CD4-positive, alpha-beta T cell (primary cell): ENCODE data around the gene A2ML1. TPM values are rescaled to one million over a fixed set of nuclear protein-coding genes. Genes with fewer than 3 reads are reported as not detected.

Experiments
- ATAC-seq: fragments of 200-7000 bp; cut with Tn5 transposase; one replicate; pipeline ENCODE4 v1.10.0; 2022; ENCODE audit warnings: mild to moderate bottlenecking; ENCODE audit not compliant: poor library complexity
- CTCF ChIA-PET: fragments of 350-600 bp; sonication (Branson Sonifier 250); formaldehyde crosslinking; loops from one replicate; lab custom pipeline; 2021; ENCODE audit warnings: antibody characterized with exemption, inconsistent platforms; lab: Charles Lee
- POLR2A ChIA-PET: fragments of 350-600 bp; sonication (Branson Sonifier 250); formaldehyde crosslinking; loops from one replicate; lab custom pipeline; 2021; ENCODE audit warnings: antibody characterized with exemption, inconsistent platforms; lab: Charles Lee
- DNase-seq, 14 experiments: peaks; one replicate each; pipeline ENCODE4 v3.0.0-alpha.2; 2013 to 2020; ENCODE audit warnings: mixed read lengths in 2 of 14
- H3K27ac ChIP-seq, 2 donors: one replicate each; pipeline versions ENCODE4 v1.5.1 to v1.7.0; 2013; ENCODE audit warnings: low read length in 2 of 2, low read depth in 1 of 2, mild to moderate bottlenecking in 1 of 2
- H3K27me3 ChIP-seq, 2 experiments: 1 replicate in 1 of 2; 2 replicates in 1 of 2; pipeline versions ENCODE4 v1.6.1 to v1.7.0; 2013; ENCODE audit warnings: low read length in 2 of 2, control low read depth in 1 of 2, mild to moderate bottlenecking in 1 of 2, moderate library complexity in 1 of 2; ENCODE audit not compliant: insufficient read depth in 2 of 2, control insufficient read depth in 1 of 2
- H3K36me3 ChIP-seq: one replicate; pipeline ENCODE4 v1.6.1; 2013; ENCODE audit warnings: low read length, control low read depth; ENCODE audit not compliant: insufficient read depth
- H3K4me1 ChIP-seq: one replicate; pipeline ENCODE4 v1.6.1; 2013; ENCODE audit warnings: low read length, control low read depth; ENCODE audit not compliant: insufficient read depth
- H3K4me3 ChIP-seq: one replicate; pipeline ENCODE4 v1.5.1; 2013; ENCODE audit warnings: mild to moderate bottlenecking, low read length, moderate library complexity
- H3K9me3 ChIP-seq, 2 experiments: 1 replicate in 1 of 2; 2 replicates in 1 of 2; pipeline versions ENCODE4 v1.6.1 to v1.7.0; 2013; ENCODE audit warnings: low read length in 2 of 2, mild to moderate bottlenecking in 2 of 2, control low read depth in 1 of 2, moderate library complexity in 1 of 2; ENCODE audit not compliant: control insufficient read depth in 1 of 2, insufficient read depth in 1 of 2
- H3K27ac Mint-ChIP-seq: one replicate; pipeline ENCODE4 v1.8.0; 2020; ENCODE audit warnings: mixed read lengths
- H3K27me3 Mint-ChIP-seq: one replicate; pipeline ENCODE4 v1.8.0; 2021; ENCODE audit warnings: mixed read lengths
- H3K36me3 Mint-ChIP-seq: one replicate; pipeline ENCODE4 v1.8.0; 2021; ENCODE audit warnings: low read depth, mixed read lengths
- H3K4me1 Mint-ChIP-seq: one replicate; pipeline ENCODE4 v1.8.0; 2021; ENCODE audit warnings: low read depth, mixed read lengths
- H3K4me3 Mint-ChIP-seq: one replicate; pipeline ENCODE4 v1.8.0; 2020; ENCODE audit warnings: mild to moderate bottlenecking, mixed read lengths
- H3K9me3 Mint-ChIP-seq: one replicate; pipeline ENCODE4 v1.8.0; 2020; ENCODE audit warnings: mixed read lengths
- intact Hi-C, 2 experiments: fragments of 100-400 bp; cut with DNase I in 1 of 2; cut with micrococcal nuclease in 1 of 2; formaldehyde crosslinking; loops; one replicate each; pipeline versions ENCODE4 v1.15.1 to v1.9.0; 2023 to 2025; cut with DNase I, micrococcal nuclease
- total RNA-seq, 174 experiments: library from RNA in 2 of 174; stranded (reverse) in 2 of 174; gene quantifications; one replicate each; pipeline ENCODE4 v1.2.3 and lab custom pipeline; 2021 to 2026
- TF ChIP-seq, protein P1 (sequence below): fragments of 200-600 bp; IDR thresholded peaks from one replicate; pipeline ENCODE4 v1.8.0; 2022; ENCODE audit warnings: antibody characterized with exemption, mild to moderate bottlenecking

A2ML1 gene
- total RNA-seq, 2 experiments from 2014 or later: not detected

DNA sequence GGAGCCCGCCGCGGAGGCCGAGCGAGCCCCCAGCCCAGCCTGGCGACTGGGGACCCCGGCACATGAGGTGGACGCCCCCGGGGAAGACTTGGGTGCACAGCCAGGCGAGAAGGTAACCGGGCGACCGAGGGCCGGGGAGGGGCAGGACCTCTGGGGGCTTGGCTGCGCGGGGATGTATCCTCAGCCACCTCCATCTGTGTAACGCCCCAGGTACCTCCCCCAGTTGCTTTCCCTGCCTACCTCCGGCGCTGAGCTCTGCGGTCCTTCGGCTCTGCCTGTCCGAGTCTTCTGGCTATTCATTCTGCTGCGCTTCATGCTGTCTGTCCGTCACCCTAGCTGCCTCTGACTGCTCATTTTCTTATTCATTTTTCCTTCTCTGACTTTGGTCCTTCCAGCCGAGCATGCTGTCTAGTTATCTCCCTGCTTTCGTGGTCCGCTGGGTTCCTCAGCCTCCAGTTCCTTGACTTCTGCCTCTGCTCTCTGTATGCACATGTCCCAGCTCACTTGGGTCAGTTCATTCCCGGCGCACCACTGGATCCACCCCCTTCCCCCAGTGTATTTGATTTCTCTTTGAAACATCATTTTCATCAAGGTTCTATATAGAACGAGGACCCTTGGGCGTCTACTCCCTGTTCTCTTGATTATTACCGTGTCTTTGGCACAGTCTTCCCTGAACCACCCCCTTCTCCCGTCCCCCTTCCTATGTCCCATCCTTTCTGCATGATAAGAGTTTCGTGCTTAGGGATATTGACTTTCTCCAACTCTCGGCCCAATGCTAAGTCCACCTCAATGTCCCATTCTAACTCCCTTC lies 92.5 kb downstream of the A2ML1 start:
- no peak overlapping the region for H3K27ac ChIP-seq
- intact Hi-C loops: loop anchor here (2.0 to 10.0 kb wide), 2 partner anchors 34 to 670 kb away; partner anchors contain the start of gene M6PR (in 1 of the 2)
- H3K27ac Mint-ChIP-seq: no peak overlapping the region
- TF ChIP-seq, protein P1, sequence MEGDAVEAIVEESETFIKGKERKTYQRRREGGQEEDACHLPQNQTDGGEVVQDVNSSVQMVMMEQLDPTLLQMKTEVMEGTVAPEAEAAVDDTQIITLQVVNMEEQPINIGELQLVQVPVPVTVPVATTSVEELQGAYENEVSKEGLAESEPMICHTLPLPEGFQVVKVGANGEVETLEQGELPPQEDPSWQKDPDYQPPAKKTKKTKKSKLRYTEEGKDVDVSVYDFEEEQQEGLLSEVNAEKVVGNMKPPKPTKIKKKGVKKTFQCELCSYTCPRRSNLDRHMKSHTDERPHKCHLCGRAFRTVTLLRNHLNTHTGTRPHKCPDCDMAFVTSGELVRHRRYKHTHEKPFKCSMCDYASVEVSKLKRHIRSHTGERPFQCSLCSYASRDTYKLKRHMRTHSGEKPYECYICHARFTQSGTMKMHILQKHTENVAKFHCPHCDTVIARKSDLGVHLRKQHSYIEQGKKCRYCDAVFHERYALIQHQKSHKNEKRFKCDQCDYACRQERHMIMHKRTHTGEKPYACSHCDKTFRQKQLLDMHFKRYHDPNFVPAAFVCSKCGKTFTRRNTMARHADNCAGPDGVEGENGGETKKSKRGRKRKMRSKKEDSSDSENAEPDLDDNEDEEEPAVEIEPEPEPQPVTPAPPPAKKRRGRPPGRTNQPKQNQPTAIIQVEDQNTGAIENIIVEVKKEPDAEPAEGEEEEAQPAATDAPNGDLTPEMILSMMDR: no peak
- peaks cover 13% of the 10 kb centered on the region for H3K36me3 ChIP-seq
- DNase-seq (peak; percentile 32 to 83 (median 50)), ATAC-seq (peak; percentile 81)
- H3K36me3 Mint-ChIP-seq: peaks cover 13% of the 10 kb centered on the region
- H3K4me1 ChIP-seq: peaks cover 16% of the 10 kb centered on the region
- H3K27me3 ChIP-seq: no peaks in the 10 kb centered on the region
- H3K9me3 ChIP-seq: no peaks in the 10 kb centered on the region
- H3K9me3 Mint-ChIP-seq: no peaks in the 10 kb centered on the region
- no peaks in the 10 kb centered on the region for H3K27me3 Mint-ChIP-seq
- H3K4me3 Mint-ChIP-seq: no peak overlapping the region
- H3K4me3 ChIP-seq: peak overlapping the region; percentile 85
- ChIA-PET POLR2A (interaction anchor here (0.6 to 2.2 kb wide), 4 partner anchors 11 to 99 kb away, joined by 3 to 24 read pairs (median 3); partner anchors contain the start of gene M6PR), CTCF (interaction anchor here (3.5 kb wide), 1 partner anchor 35 kb away, joined by 32 read pairs; the partner anchor contains the start of gene M6PR)
- peaks cover 18% of the 10 kb centered on the region for H3K4me1 Mint-ChIP-seq

DNA sequence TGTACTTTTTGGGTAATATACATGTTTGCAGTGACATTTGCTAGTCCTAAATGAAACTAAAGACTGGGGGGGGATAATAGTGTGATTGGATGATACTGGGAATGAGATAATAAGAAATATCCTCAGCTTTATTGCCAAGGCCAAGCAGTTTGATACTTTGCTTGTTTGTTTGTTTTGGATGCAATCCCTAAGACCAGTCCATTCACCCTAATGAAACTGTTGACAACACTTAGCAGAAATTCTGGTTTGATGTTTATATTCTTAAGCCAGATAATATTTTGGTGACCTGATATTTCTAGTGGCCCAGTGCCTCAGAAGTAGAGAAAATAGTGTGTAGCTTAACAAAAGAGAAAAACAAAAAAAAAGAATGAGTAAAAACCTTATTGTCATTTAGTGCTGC lies 93.7 kb downstream of the A2ML1 start:
- H3K4me3 Mint-ChIP-seq: no peak overlapping the region
- intact Hi-C loops: loop anchor here in 1 of 2 experiments (10.0 kb wide), 1 partner anchor 671 kb away; no protein-coding TSS in a partner anchor
- no peak for ATAC-seq
- no peaks in the 10 kb centered on the region for H3K27me3 Mint-ChIP-seq
- peaks cover 20% of the 10 kb centered on the region for H3K36me3 ChIP-seq
- no peak overlapping the region for H3K27ac Mint-ChIP-seq
- no peak overlapping the region for H3K4me3 ChIP-seq
- H3K36me3 Mint-ChIP-seq: peaks cover 21% of the 10 kb centered on the region
- H3K4me1 Mint-ChIP-seq: peaks cover 18% of the 10 kb centered on the region
- ChIA-PET CTCF (interaction anchor here (0.8 to 1.8 kb wide), 3 partner anchors 9 to 134 kb away, joined by 3 to 6 read pairs (median 3); partner anchors contain the start of gene M6PR), POLR2A (no interaction called here)
- no peak for DNase-seq
- H3K27me3 ChIP-seq: no peaks in the 10 kb centered on the region
- peaks cover 16% of the 10 kb centered on the region for H3K4me1 ChIP-seq
- H3K9me3 Mint-ChIP-seq: no peaks in the 10 kb centered on the region
- no peak overlapping the region for H3K27ac ChIP-seq
- no peaks in the 10 kb centered on the region for H3K9me3 ChIP-seq
- TF ChIP-seq, protein P1: no peak

DNA sequence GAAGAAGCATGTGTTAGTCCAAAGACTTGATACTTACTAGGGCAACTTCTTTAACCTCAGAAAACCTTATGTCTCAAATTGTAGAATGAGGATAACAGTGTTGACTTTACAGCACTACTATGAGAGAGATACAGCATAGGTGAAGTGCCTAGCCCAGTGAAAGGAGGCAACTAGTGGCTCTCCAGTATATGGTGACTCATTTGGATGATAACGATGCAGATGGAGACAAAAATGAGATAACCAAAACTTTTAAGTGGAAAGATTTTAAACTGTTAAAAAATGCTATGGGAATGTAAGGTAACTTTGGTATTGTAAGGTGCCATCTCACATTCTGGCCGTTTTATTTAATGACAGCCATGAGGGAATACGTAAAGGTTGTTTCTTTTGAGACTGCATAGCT lies 94.6 kb downstream of the A2ML1 start:
- Mint-ChIP-seq H3K4me3 (no peak overlapping the region), H3K27ac (no peak overlapping the region), H3K27me3 (no peaks in the 10 kb centered on the region), H3K9me3 (no peaks in the 10 kb centered on the region), H3K4me1 (peaks cover 18% of the 10 kb centered on the region), H3K36me3 (peaks cover 30% of the 10 kb centered on the region)
- no peak overlapping the region for H3K27ac ChIP-seq
- H3K4me1 ChIP-seq: peaks cover 16% of the 10 kb centered on the region
- TF ChIP-seq, protein P1: no peak
- peaks cover 27% of the 10 kb centered on the region for H3K36me3 ChIP-seq
- H3K4me3 ChIP-seq: no peak overlapping the region
- intact Hi-C loops: loop anchor here in 1 of 2 experiments (10.0 kb wide), 1 partner anchor 672 kb away; no protein-coding TSS in a partner anchor
- H3K27me3 ChIP-seq: no peaks in the 10 kb centered on the region
- ChIA-PET POLR2A (no interaction called here), CTCF (interaction anchor here (1.8 kb wide), 1 partner anchor 133 kb away, joined by 6 read pairs; no protein-coding TSS in a partner anchor)
- no peak for DNase-seq
- no peaks in the 10 kb centered on the region for H3K9me3 ChIP-seq
- ATAC-seq: no peak
